HepG2 (cell line): Measurements from ENCODE around the gene WDR86. TPM values are rescaled to one million over a fixed set of nuclear protein-coding genes. Genes with fewer than 3 reads are reported as not detected.

Experiments
- ATAC-seq: fragments of 200-7000 bp; cut with Tn5 transposase; 3 replicates; pipeline ENCODE4 v1.9.1; 2020; ENCODE audit warnings: mild to moderate bottlenecking, moderate library complexity
- BruUV-seq: library from RNA; stranded (reverse); fragments of 400-500 nt; replicated peaks from 2 replicates; lab custom pipeline; 2021; lab: Mats Ljungman, UMichigan
- CTCF ChIA-PET: fragments of 300-600 bp; formaldehyde crosslinking; extraction: SDS; loops from one replicate; lab custom pipeline; 2021; ENCODE audit warnings: low total read pairs, inconsistent platforms, low intra/inter-chr PET ratio; lab: Yijun Ruan, JAX
- POLR2A ChIA-PET: fragments of 350-600 bp; sonication (Branson Sonifier 250); formaldehyde crosslinking; loops from one replicate; lab custom pipeline; 2020; ENCODE audit warnings: antibody characterized with exemption, inconsistent platforms; lab: Yijun Ruan, JAX
- DNase-seq: peaks from one replicate; pipeline ENCODE4 v3.0.0-alpha.2; 2015; ENCODE audit warnings: low spot score
- FAIRE-seq: peaks from 3 replicates; lab custom pipeline; 2011; peaks lifted over from hg19 to GRCh38; lab: Jason Lieb, UNC
- H2AFZ ChIP-seq: one replicate; pipeline ENCODE4 v1.6.1; 2011; ENCODE audit warnings: low read length, inconsistent platforms
- H3K27ac ChIP-seq: fragments of 300-600 bp; 3 replicates; pipeline ENCODE4 v1.8.0; 2011; ENCODE audit warnings: mixed run types, mild to moderate bottlenecking, mixed read lengths, low read length, inconsistent platforms; ENCODE audit not compliant: insufficient read depth; ENCODE audit errors: extremely low read length
- H3K27me3 ChIP-seq, 2 experiments: fragments of 200-600 bp in 1 of 2; 2 replicates in 1 of 2; 3 replicates in 1 of 2; pipeline versions ENCODE4 v1.6.0 to v1.8.0; 2011; ENCODE audit warnings: low read length in 2 of 2, mild to moderate bottlenecking in 2 of 2, moderate library complexity in 2 of 2, inconsistent platforms in 1 of 2; ENCODE audit not compliant: insufficient read depth in 2 of 2, control insufficient read depth in 1 of 2
- H3K36me3 ChIP-seq, 2 experiments: fragments of 200-600 bp in 1 of 2; replicated peaks in 1 of 2; 2 replicates in 1 of 2; 3 replicates in 1 of 2; pipeline versions ENCODE4 v1.5.1 to v1.8.0; 2011; ENCODE audit warnings: low read length in 2 of 2, inconsistent platforms in 1 of 2; ENCODE audit not compliant: insufficient read depth in 2 of 2, control insufficient read depth in 1 of 2
- H3K4me1 ChIP-seq: 2 replicates; pipeline ENCODE4 v1.5.1; 2012; ENCODE audit warnings: low read length, inconsistent platforms; ENCODE audit not compliant: insufficient read depth
- H3K4me2 ChIP-seq: 2 replicates; pipeline ENCODE4 v1.6.0; 2011; ENCODE audit warnings: low read depth, low read length, inconsistent platforms
- H3K4me3 ChIP-seq, 3 experiments: fragments of 200-600 bp in 1 of 3; sonication (generic), shearing (Covaris generic) in 1 of 3; replicated peaks in 1 of 3; 2 replicates each; pipeline ENCODE4 v1.5.1; 2011 to 2016; ENCODE audit warnings: low read length in 3 of 3, inconsistent platforms in 2 of 3, low read depth in 2 of 3, mild to moderate bottlenecking in 2 of 3, control low read depth in 1 of 3, mixed read lengths in 1 of 3; ENCODE audit not compliant: insufficient read depth in 1 of 3
- H3K79me2 ChIP-seq: one replicate; pipeline ENCODE4 v1.6.1; 2011; ENCODE audit warnings: low read length, inconsistent platforms; ENCODE audit not compliant: insufficient read depth
- H3K9ac ChIP-seq: 2 replicates; pipeline ENCODE4 v1.6.0; 2011; ENCODE audit warnings: mild to moderate bottlenecking, low read depth, low read length, inconsistent platforms; ENCODE audit not compliant: insufficient read depth
- H3K9me3 ChIP-seq: 2 replicates; pipeline ENCODE4 v1.5.1; 2012; ENCODE audit warnings: mild to moderate bottlenecking, low read length
- H4K20me1 ChIP-seq: 2 replicates; pipeline ENCODE4 v1.6.0; 2011; ENCODE audit warnings: inconsistent platforms, mild to moderate bottlenecking, low read length, moderate library complexity; ENCODE audit not compliant: insufficient read depth
- AGO2 ChIP-seq: fragments of 200-400 bp; formaldehyde crosslinking; optimal IDR thresholded peaks from 2 replicates; pipeline ENCODE3; 2017; ENCODE audit warnings: mild to moderate bottlenecking, low read depth, low read length, moderate library complexity
- ARNTL ChIP-seq: sonication (generic); formaldehyde crosslinking; IDR thresholded peaks from 2 replicates; pipeline ENCODE4 v1.4.0; 2020; ENCODE audit warnings: mild to moderate bottlenecking, missing genetic modification reagents
- CCDC6 ChIP-seq: sonication (generic); formaldehyde crosslinking; IDR thresholded peaks from 2 replicates; pipeline ENCODE4 v1.8.1; 2022; ENCODE audit warnings: mild to moderate bottlenecking, missing genetic modification reagents, moderate library complexity
- ELF1 ChIP-seq: sonication (generic); formaldehyde crosslinking; IDR thresholded peaks from 2 replicates; pipeline ENCODE4 v1.4.0; 2020; ENCODE audit warnings: missing genetic modification reagents
- HHEX ChIP-seq: IDR thresholded peaks from 2 replicates; pipeline ENCODE4 v1.6.1; 2016; ENCODE audit warnings: control low read depth
- ISL2 ChIP-seq: sonication (generic); formaldehyde crosslinking; IDR thresholded peaks from 2 replicates; pipeline ENCODE4 v1.5.0; 2020; ENCODE audit warnings: missing genetic modification reagents
- LCORL ChIP-seq, 2 experiments: fragments of 450-650 bp in 1 of 2; sonication (generic) in 1 of 2; formaldehyde crosslinking in 1 of 2; IDR thresholded peaks; 2 replicates each; pipeline versions ENCODE4 v1.5.0 to v1.6.1; 2017 to 2020; ENCODE audit warnings: antibody characterized with exemption in 1 of 2, missing genetic modification reagents in 1 of 2
- NAIF1 ChIP-seq: sonication (generic); formaldehyde crosslinking; IDR thresholded peaks from 2 replicates; pipeline ENCODE4 v1.5.0; 2020; ENCODE audit warnings: mild to moderate bottlenecking, missing genetic modification reagents, borderline replicate concordance
- REXO4 ChIP-seq: sonication (generic); formaldehyde crosslinking; IDR thresholded peaks from 2 replicates; pipeline ENCODE4 v1.8.0; 2022; ENCODE audit warnings: missing genetic modification reagents, mild to moderate bottlenecking, borderline replicate concordance
- SAFB2 ChIP-seq: sonication (generic); formaldehyde crosslinking; IDR thresholded peaks from 2 replicates; pipeline ENCODE4 v1.5.1; 2020; ENCODE audit warnings: missing genetic modification reagents, low read depth, mild to moderate bottlenecking, borderline replicate concordance
- SMARCE1 ChIP-seq: fragments of 450-650 bp; IDR thresholded peaks from 2 replicates; pipeline ENCODE4 v1.6.1; 2017; ENCODE audit warnings: borderline replicate concordance
- SP2 ChIP-seq: sonication (generic); formaldehyde crosslinking; IDR thresholded peaks from 2 replicates; pipeline ENCODE4 v1.5.1; 2020; ENCODE audit warnings: mild to moderate bottlenecking, missing genetic modification reagents
- SYNCRIP ChIP-seq: fragments of 200-400 bp; formaldehyde crosslinking; IDR thresholded peaks from 2 replicates; pipeline ENCODE4 v1.6.1; 2018; ENCODE audit warnings: mild to moderate bottlenecking, low read depth, low read length; ENCODE audit not compliant: insufficient read depth
- ZBTB33 ChIP-seq: sonication (generic); formaldehyde crosslinking; IDR thresholded peaks from 2 replicates; pipeline ENCODE4 v1.4.0; 2020; ENCODE audit warnings: missing genetic modification reagents
- ZNF292 ChIP-seq: sonication (generic); formaldehyde crosslinking; IDR thresholded peaks from 2 replicates; pipeline ENCODE4 v1.8.1; 2022; ENCODE audit warnings: mild to moderate bottlenecking, low read depth, missing genetic modification reagents, borderline replicate concordance
- ZNF510 ChIP-seq: sonication (generic); formaldehyde crosslinking; IDR thresholded peaks from 2 replicates; pipeline ENCODE4 v1.4.0; 2020; ENCODE audit warnings: low read depth, mild to moderate bottlenecking, missing genetic modification reagents
- ZNF562 ChIP-seq: sonication (generic); formaldehyde crosslinking; IDR thresholded peaks from 2 replicates; pipeline ENCODE4 v1.8.0; 2022; ENCODE audit warnings: missing genetic modification reagents, borderline replicate concordance
- ZNF7 ChIP-seq: IDR thresholded peaks from 2 replicates; pipeline ENCODE4 v1.6.1; 2016; ENCODE audit warnings: missing biosample characterization, missing genetic modification reagents
- ZNF761 ChIP-seq: sonication (generic); formaldehyde crosslinking; conservative IDR thresholded peaks from 2 replicates; pipeline ENCODE4 v1.4.0; 2020; ENCODE audit warnings: mild to moderate bottlenecking, missing genetic modification reagents
- WGBS: methylation state at CpG from one replicate; pipeline ENCODE4 v1.1.6; 2017; ENCODE audit warnings: low lambda C conversion rate; 5-methylcytosine and 5-hydroxymethylcytosine counted together
- in situ Hi-C: cut with HindIII; loops from 2 replicates; pipeline ENCODE4 v1.10.0; 2017; ENCODE audit warnings: low pct_unique_long_range_greater_than_20kb; ENCODE audit not compliant: extremely low pct_ligation_motif_present
- intact Hi-C: fragments of 100-400 bp; cut with micrococcal nuclease; formaldehyde crosslinking; loops from one replicate; pipeline ENCODE4 v1.10.0; 2022; ENCODE audit not compliant: unreplicated experiment
- polyA plus RNA-seq, 8 experiments: library from polyadenylated mRNA; depleted of rRNA in 3 of 8; stranded (reverse) in 7 of 8; unstranded in 1 of 8; fragments of >200 nt; fragmentation: Illumina TruSeq in 4 of 8; extraction: Trizol in 4 of 8; gene quantifications; 2 replicates each; pipeline versions ENCODE4 v1.2.1 to v1.2.3, GENCODE V29; 2011 to 2016; ENCODE audit warnings: low read depth in 4 of 8, missing spikeins in 1 of 8, mixed read lengths in 1 of 8; ENCODE audit not compliant: insufficient read depth in 1 of 8
- total RNA-seq, 5 experiments: library from RNA; depleted of rRNA; stranded (reverse); fragments of >200 nt; fragmentation: Illumina TruSeq; extraction: Trizol; gene quantifications; 2 replicates each; pipeline ENCODE4 v1.2.3, GENCODE V29; 2016; ENCODE audit warnings: low read depth in 1 of 5

The WDR86 gene
- total and polyA plus RNA-seq, 2 of the 13 experiments (the other 11 are each of a cell fraction or from before 2014, with no cell fraction given), result 0.11 to 2.9 TPM

- TF ChIP-seq ZNF510 (CRISPR knock-in tag), result no peak
- TF ChIP-seq NAIF1 (CRISPR knock-in tag), result no peak
- TF ChIP-seq SMARCE1, result no peak
- TF ChIP-seq SAFB2 (CRISPR knock-in tag), result no peak
- TF ChIP-seq ZNF562, result no peak
- TF ChIP-seq AGO2, result no peak
- no peak for TF ChIP-seq HHEX (CRISPR knock-in tag)
- TF ChIP-seq ZNF761, result no peak
- TF ChIP-seq, all 625 proteins: peak for 0
- no peak overlapping the region for H3K9ac ChIP-seq
- no peak for ATAC-seq
- H4K20me1 ChIP-seq, result no peaks in the 10 kb centered on the region
- no peaks in the 10 kb centered on the region for H3K36me3 ChIP-seq
- no peaks in the 10 kb centered on the region; the same call in 1 of the 2 replicates for H3K9me3 ChIP-seq
- no peak overlapping the region for H3K4me2 ChIP-seq
- BruUV-seq, result no TSS peak
- DNase-seq, result no peak
- no peaks in the 10 kb centered on the region for H3K79me2 ChIP-seq
- 23% methylated on average over 5 of the region's 5 CpGs for WGBS
- CTCF ChIA-PET, result no interaction called here
- peaks cover 19% of the 10 kb centered on the region for H3K4me1 ChIP-seq
- FAIRE-seq, result no peak
- POLR2A ChIA-PET, result no interaction called here
- in situ Hi-C loops, result no loop called here
- peaks cover 4 to 16% of the 10 kb centered on the region in 2 experiments; a peak in 4 of 5 replicates for H3K27me3 ChIP-seq
- H3K4me3 ChIP-seq, result no peak overlapping the region
- no peak overlapping the region for H2AFZ ChIP-seq
- no peak overlapping the region for H3K27ac ChIP-seq
- intact Hi-C loops, result no loop called here
These were observed 10.3 kb upstream of the WDR86 start for GRCh38 chr7:151420144-151420543.

GRCh38 chr7:151416941-151417315 lies 7.1 kb upstream of the WDR86 start:
- Histone ChIP-seq H3K9ac (no peak overlapping the region), H3K36me3 (no peaks in the 10 kb centered on the region), H3K79me2 (no peaks in the 10 kb centered on the region), H3K9me3 (no peaks in the 10 kb centered on the region; the same call in 1 of the 2 replicates), H4K20me1 (no peaks in the 10 kb centered on the region), H3K27ac (no peak overlapping the region), H3K4me3 (no peak overlapping the region), H3K27me3 (peaks cover 2 to 19% of the 10 kb centered on the region in 2 experiments; a peak in 2 of 5 replicates), H3K4me1 (peaks cover 19% of the 10 kb centered on the region), H2AFZ (no peak overlapping the region), H3K4me2 (no peak overlapping the region; the same call in 1 of the 2 replicates)
- ATAC-seq (no peak; the same call in 2 of the 3 replicates), DNase-seq (no peak), FAIRE-seq (no peak)
- 36% methylated on average over 11 of the region's 11 CpGs for WGBS
- in situ Hi-C loops, result no loop called here
- POLR2A ChIA-PET, result no interaction called here
- intact Hi-C loops, result no loop called here
- CTCF ChIA-PET, result no interaction called here
- no TSS peak for BruUV-seq
- TF ChIP-seq CCDC6, result no peak
- TF ChIP-seq ZNF7 (CRISPR knock-in tag), result no peak
- TF ChIP-seq LCORL (IDR thresholded peaks at IDR 0.05), result no peak
- TF ChIP-seq LCORL (CRISPR knock-in tag; IDR thresholded peaks at IDR 0.05), result no peak
- no peak for TF ChIP-seq ZBTB33 (CRISPR knock-in tag)
- TF ChIP-seq ARNTL (CRISPR knock-in tag), result no peak
- TF ChIP-seq SP2 (CRISPR knock-in tag), result no peak
- no peak for TF ChIP-seq ISL2 (CRISPR knock-in tag)
- TF ChIP-seq ZNF292 (CRISPR knock-in tag), result no peak
- TF ChIP-seq SYNCRIP, result no peak
- TF ChIP-seq ELF1, result no peak
- TF ChIP-seq REXO4 (CRISPR knock-in tag), result no peak
